HG02763 (cell line): ENCODE measurements around the gene MRPS6.

Experiments
- ATAC-seq: cut with Tn5 transposase; IDR thresholded peaks from one replicate; pipeline ENCODE4 v1.9.1; 2021; ENCODE audit warnings: mild to moderate bottlenecking, moderate library complexity; ENCODE audit not compliant: unreplicated experiment

Gene MRPS6

DNA sequence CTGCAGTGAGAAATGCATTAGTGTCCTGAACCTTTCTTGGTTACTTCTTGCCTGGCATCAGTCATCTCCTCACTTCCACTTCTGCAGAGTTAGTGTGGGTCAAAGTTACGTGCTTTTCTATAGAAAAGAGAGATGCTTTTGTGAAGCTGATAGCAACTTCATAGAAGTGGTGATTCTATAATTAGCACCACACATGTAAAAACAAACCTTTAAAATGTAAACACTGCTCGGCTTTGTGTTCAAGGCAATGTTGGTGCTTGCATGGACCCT lies 57.3 kb downstream of the MRPS6 start:
- no peak for ATAC-seq

DNA sequence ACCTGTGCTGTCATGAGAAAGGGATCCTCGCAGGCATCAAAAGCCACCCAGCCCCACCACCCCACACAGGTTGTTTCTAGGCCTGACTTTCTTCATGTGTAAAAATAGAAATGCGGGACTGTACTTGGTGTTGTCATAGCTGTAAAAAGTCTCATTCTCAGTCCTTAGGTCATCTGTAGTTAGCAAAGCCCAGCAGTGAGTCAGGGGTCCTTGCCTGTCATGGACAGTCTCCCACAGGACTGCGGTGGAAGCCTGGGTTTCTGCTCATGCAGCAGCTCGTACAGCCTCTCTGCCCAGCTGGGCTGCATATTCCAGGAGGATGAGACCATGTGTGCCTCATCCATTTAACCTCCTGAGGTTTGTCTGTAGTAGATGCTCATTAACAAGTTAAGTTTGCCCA lies 58.2 kb downstream of the MRPS6 start:
- no peak for ATAC-seq

DNA sequence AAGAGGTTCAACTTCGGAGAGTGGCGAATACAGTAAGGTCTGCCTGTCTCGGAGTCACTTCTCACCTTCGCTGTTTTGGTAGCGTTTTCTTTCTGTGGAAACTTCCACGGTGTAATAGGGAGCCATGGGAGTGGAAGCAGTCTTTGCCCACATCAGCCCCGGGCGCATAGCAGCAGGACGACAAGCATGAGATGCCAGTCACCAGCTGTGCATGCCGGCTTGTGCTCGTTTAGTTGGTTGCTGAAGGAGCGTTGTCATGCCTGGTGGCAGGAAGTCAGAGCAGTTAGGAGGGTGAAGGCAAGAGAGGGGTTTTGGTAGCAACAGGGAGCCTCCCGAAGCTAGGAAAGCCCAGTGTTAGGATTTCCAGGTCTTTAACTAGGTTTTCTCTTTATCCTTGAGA lies 58.8 kb downstream of the MRPS6 start:
- ATAC-seq, result no peak

DNA sequence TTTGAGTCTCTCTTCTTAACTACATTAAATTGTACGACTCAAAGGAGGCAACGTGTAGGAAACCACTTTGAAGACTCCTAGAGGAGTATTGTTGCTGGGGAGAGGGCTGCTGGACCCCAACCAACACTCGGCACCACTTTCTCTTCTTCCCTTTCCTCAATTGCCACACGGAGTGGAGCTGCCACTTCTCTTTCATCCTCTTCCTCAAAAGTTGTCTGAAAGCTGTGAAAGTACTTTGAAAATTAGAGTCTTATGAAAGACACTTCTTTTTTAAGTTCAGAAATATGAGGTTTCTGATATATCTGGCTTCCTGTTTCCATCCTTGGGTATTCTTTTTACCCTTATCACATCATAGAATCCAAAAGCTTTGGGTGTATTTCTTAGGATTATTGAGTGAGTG lies 59.5 kb downstream of the MRPS6 start:
- no peak for ATAC-seq

DNA sequence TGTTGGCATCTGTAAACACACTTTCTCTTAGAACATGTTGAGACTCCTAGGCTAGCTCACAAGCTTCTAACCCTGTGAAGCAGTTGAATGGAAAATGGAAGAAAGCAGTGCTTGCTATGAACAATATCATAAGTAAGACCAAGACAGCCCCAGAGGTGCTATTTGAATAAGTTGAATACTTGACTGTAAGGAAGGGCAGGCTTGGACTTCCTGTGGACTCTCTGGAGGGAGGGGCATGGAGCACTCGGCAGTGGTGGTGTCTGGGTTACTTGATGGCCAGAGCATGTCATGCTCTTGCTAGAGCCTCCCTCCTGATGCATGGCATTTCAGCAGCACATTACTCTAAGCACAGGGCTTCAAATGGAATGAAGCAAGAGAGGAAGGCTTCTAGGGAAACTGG lies 60.0 kb downstream of the MRPS6 start:
- ATAC-seq, result no peak

DNA sequence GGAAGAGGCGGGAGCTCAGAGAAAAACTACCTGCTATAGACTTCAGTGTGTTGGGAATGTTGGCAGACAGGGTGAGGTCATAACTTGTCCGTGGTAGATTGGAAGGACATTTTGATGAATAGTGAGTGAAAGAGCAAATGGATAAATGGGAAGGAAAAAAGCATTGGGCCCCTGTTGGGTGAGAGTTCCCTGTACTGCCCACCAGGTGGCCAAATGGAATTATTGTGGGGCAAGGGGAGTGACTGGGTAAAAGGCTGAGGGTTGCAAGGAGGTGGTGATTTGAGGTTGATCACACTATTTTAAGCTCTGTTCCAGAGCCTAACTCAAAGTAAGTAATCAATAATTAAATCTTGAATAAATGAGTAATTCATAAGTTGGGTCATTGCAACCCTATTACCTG lies 60.4 kb downstream of the MRPS6 start:
- no peak for ATAC-seq

DNA sequence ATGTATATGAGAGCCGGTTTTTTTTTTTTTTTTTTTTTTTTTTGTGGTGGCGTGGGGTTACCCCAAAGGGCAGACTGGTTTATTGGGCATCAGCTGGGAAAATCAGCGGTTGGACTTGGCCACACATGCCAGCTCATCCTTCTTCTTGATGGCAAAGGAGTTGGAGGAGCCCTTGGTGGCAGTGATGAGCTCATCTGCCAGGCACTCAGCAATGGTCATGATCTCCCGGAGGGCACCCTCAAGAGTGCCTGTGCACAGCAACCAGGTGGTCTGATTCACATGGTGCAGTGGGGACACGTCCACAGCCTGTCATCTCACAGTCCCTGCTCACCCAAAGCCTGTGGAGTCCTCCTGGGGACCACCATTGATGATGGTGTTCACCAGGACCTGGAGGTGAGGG lies 62.0 kb downstream of the MRPS6 start:
- ATAC-seq, result no peak

DNA sequence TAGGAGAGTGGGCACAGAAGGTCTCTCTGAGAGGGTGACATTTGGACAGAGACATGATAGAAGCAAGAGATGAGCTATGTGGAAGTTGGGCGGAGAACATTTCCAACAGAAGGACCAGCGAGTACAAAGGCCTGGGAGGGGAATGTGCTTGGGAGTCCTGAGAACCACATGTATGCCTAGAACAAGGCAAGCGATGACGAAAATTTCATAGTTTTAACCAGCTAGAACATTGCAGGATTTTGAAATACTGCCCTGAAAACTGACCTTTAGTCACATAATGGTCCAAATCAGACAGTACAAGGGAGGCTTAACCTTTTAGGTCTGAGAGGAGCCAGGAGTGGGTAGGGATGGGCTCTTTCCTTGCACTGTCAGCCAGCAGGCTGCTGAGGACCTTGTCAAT lies 68.0 kb downstream of the MRPS6 start:
- no peak for ATAC-seq

DNA sequence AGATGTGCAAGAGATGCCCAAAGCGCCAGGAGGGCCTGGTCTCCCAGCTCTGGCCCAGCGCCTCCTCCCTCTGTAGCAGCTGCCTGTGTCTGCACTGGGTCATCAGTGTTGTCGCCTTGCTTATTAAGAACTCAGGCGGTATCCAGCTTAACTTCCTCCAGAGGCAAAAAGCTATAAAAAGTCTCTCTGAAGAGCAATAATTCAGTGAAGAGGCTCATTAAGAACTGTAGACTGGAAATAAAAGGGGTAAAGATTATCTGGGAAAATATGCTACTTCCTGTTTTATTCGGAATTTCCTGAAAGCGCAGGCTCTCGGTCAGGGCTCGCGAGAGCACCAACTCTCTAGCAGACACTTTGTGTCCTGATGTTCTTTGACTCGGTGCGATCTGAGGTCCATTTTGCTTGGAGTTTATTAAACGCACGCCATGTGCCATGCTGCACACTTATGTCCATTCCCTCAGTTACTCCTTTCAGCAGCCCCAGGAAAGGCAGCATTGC lies 70.4 kb downstream of the MRPS6 start:
- ATAC-seq, result no peak

DNA sequence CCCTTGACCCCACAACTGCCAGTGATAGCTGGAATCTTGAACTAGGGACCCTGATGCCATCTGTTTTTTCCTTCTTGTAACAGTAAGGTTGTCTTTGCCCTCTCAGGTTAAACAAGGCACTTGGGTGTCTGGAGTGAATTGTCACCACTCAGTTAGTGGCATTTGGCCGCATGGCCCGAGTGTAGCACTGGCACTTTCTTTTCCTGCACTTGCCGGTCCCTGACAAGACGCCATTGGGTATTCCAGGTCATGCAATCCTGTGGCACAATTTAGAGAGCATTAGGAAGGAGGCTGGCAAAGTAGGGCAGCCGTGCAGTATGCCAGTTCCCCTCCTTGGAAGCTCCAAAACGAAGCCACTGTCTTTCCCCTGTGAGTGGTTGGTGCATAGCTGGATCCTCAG lies 70.8 kb downstream of the MRPS6 start:
- ATAC-seq, result no peak

DNA sequence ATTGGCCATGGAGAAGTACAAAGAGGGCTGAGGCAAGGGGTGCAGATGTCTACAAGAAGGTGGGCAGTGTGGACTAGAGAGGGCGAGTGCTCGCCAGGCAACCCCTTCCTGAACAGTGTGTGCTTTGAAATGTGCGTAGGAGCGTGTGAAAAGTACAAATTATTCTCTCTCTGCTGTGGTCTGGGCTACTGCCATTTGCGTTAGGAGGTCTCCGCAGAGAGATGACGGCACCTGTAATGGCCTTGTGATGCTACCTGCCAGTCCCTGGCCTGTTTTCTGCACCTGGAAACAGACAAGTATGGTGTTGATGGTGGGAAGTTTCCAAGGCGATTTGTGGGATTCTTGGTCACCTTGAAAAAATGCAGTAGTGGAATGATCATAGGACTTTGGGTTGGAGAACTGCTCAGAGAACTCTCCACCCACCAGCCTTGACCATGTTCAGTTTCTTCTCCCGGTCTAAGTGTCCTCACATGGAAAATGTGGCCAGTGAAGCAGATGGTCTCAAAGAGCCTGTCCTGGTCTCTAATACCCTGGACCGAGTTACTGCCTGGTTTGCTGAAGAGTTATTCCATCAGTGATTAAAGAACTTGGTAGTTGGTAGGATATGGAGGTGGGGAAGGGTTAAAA lies 74.5 kb downstream of the MRPS6 start:
- no peak for ATAC-seq

DNA sequence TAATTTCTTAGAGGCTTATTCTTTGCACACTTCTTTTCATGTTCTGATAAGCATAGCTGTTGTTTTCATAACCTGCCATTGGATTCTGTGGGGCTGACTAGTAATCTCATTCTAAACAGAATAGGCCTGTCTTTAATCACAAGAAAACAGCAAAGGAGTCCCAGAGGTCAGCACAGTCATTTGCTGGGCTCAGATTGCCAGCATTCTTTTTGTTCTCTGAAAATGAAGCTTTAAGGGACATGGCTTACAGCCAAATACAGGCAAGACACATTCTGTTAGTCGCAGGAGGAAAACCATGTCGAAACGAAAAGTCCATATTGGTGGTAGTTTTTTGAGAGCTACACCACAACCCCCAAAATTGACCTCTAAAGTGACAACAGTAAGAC lies 75.0 kb downstream of the MRPS6 start:
- ATAC-seq, result no peak

DNA sequence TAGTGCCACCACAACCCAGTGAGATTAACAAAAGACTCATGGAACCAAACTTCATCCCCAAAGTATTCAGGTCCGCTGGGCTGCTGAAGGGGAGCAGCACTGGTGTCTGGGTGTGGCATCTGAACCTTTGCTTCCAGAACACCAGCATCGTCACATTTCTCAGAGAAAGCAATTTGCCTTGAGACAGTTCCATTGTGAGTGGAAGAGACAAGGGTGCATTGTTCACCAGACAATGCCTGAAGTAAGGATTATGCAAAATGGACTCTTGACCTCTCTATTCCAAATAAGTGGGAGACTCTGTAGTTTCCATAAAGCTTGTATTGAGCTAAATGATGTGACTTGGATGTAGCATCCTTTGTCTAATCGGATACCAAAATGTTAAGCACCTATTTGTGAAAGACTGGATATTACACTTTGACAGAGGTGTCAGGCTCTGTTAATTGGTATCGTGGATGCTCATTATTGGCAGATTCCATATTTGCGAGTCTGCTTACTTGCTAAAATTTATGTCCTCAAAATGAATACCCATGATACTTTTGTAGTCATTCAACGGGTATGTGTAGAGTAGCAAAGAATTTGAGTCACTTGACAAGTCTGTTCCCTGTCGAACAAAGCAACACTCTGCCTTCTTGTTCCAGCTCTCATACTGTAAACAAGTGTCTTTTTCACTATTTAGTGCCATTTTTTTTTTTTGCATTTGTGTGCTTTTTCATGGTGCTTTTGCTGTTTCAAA lies 75.6 kb downstream of the MRPS6 start:
- ATAC-seq, result no peak

DNA sequence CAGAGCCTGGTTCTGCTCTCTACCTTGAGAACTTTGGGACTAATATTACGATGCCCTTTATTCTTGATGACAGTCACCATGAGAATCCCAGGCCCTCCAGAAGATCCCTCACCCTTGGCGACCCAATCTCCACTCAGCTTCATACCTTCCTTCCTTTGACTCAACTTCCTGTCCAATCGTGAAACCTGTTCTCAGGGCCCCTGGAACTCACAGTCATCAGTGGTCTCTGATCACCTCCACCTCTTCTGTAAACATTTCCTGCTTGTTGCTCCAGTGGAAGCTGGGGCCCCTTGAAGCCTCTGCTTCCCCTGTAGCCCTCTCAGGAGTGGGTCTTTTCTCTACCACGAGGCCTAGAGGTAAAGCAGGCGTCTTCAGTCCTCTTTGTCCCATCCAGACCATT lies 79.1 kb downstream of the MRPS6 start:
- ATAC-seq, result no peak

DNA sequence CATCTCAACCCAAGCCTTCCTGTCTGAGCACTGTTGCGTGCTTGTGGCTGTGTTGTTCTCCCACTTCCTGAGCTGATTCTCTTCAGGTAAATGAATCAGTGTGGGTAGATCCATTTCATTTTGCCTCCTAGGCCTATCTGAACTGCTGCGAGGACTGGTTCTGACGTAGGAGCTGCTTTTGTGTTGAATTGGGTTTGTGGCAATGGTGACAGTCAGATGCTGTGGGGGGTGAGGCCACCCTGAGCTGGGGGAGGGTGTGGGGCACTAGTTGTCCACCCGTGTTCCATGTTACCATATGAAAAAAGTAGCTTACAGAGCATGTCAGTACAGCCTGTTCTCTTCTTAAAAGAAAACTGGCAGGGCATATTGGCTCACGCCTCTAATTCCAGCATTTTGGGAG lies 81.5 kb downstream of the MRPS6 start:
- ATAC-seq, result no peak

DNA sequence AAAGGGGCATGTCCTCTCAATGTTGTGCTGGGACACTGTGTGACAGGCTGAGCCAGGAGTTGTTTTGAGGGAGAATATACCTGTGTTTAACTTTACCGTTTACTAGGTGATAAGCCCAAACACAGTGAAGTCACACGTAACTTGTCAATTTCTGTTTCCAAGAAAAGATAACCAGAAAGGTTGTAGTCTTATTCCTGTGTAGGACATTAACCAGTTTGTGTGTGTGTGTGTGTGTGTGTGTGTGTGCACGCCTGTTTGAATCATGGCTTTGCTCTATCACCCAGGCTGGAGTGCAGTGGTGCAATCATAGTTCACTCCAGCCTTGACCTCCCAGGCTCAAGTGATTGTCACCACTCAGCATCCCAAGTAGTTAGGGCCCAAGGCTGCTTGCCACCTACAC lies 83.6 kb downstream of the MRPS6 start:
- no peak for ATAC-seq

DNA sequence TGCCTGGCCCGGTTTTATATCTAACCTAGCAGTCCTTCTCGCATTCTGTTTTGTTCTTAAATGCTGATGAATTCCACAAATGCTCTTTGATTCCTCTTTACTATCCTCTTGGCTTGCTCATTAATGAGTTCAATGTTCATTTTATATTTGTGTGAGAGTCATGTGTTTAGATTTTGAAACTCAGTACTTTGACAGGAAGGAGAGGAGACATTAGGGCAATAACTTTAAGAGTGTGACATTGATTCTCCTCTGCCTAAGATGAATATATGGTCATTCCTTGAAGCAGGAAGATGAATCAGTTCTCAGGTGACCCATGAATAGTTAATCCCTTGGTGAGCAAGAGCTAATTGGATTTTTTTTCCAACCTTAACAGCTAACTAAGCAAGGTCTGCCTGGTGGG lies 84.1 kb downstream of the MRPS6 start:
- no peak for ATAC-seq

DNA sequence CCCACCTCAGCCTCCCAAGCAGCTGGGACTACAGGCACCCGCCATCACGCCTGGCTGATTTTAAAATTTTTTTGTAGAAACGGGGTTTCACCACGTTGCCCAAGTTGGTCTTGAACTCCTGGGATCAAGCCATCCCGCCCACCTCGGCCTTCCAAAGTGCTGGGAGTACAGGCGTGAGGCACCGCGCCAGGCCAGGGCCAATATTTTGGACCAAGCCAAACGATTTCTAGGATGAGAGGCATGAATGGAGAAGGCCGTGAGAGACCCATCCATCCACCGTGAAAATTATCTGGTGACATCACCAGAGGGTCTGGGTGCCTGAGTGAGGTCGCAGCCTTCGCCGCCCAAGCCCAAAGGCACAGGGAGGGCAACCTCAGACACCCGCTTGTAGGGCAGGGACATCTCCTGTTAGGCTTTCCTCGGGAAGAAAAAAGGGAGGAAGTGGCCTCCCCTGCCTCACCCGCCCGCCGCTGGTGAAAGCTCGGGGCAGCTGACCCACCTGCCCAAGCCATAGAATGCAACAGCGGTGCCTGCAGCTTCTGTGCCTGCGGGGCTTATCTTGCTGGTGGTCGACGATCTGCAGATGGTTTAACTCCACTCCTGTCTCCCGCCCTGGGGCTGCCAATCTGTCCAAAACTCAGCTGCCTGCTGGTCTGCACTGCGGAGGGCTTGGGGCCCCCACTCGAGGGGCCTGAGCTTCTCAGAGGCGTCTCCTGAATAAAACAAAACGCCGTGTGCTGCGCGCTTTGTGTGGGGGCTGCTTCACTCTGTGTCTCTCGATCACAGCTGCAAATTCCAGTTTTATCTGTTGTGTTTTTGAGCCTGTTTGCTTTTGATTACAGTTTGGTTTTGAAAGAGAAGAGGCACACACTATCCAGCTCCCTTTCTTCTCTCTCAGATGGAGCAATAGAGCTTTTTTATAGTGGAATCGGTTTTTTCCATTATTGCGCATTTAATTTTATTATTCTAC lies 85.8 kb downstream of the MRPS6 start:
- no peak for ATAC-seq

DNA sequence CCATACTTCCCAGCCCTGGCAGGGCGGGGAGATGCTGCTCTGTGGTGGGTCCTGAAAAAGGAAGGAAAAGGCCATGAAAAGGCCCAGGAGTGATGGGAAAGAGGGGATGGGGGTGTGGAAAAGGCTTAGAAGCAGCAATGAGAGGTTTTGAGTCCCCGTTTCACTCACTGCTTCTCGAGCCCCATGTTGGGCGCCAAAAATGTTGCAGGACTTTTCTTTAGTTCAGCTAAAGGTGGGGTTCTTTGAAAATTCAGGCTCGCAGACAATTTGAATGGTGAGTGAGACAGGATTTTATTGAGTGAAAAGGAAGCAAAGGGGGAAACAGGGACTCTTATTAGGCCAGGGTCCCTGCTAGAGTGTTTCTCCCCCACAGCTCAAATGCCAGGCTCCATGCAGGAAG lies 93.1 kb downstream of the MRPS6 start:
- ATAC-seq, result no peak

DNA sequence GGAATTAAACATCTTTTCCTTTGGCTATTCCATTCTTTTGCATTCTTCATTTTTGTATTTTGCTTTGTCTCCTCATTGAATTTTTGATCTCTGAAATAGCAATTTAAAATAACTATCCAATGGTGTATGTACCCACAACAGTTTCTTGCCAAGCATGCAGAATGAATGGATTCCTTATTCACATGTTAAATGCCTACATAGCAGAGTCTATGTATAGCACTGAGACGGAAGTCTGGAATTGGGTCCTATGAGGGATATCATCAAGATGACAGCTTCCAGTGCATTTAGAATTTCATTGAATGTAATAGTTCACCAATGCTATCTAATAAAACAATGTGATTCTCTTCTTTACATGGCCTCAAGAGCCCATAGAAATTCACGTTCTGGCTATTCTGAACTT lies 97.5 kb downstream of the MRPS6 start:
- no peak for ATAC-seq

DNA sequence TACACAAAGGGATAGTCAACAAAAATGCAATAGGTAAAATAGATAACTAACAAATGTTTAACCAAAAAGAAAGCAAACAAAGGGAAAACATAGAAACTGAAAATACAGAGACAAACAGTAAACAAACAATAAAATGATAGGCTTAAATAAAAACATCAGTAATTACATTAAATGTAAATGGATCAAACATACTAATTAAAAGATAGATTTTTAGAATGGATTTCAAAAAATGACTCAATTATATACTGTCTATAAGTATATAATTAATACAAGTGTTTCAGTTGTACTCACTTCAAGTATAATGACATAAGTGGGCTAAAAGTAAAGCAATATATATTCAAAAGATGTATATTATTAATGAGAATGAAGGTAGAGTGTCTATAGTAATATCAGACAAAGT lies 101.1 kb downstream of the MRPS6 start:
- no peak for ATAC-seq

DNA sequence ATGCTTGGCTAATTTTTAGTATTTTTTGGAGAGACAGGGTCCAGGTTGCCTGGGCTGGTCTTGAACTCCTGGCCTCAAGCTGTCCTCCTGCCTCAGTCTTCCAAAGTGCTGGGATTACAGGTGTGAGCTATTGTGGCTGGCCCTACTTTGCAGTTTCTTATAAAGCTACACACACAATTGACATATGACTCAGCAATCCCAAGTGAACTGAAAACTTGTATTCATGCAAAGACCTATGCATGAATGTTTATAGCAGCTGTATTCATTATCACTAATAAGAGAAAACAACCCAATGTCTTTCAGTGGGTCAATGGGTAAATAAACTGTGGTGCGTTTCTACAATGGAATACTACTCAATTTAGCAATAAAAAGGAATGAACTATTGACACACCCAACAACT lies 103.1 kb downstream of the MRPS6 start:
- no peak for ATAC-seq
